ENCODE measurements around the gene ZSWIM9.
"Not testable (repeated sequence)": the region's sequence is repeated elsewhere in the genome, so short reads cannot be mapped to it uniquely, and the experiment has no call there.

Gene ZSWIM9

GRCh38 chr19:48218997-48219396 is 48.5 kb downstream of the ZSWIM9 start:
- no peak for DNase-seq (ENCODE audit: low spot score)

- not testable (repeated sequence) for DNase-seq (ENCODE audit: low spot score)
These were observed 50.3 kb downstream of the ZSWIM9 start for GRCh38 chr19:48220784-48221183.

- DNase-seq (ENCODE audit: low spot score): no peak
These were observed 51.1 kb downstream of the ZSWIM9 start for GRCh38 chr19:48221628-48222027.

- DNase-seq (ENCODE audit: low spot score): no peak
These were observed 60.2 kb downstream of the ZSWIM9 start for GRCh38 chr19:48230555-48231129.

GRCh38 chr19:48237057-48237456 is 66.6 kb downstream of the ZSWIM9 start:
- no peak for DNase-seq (ENCODE audit: low spot score)

GRCh38 chr19:48239120-48239519 is 68.6 kb downstream of the ZSWIM9 start:
- DNase-seq (ENCODE audit: low spot score): no peak

GRCh38 chr19:48239582-48240141 is 69.2 kb downstream of the ZSWIM9 start:
- DNase-seq (ENCODE audit: low spot score): no peak

GRCh38 chr19:48241771-48242170 is 71.3 kb downstream of the ZSWIM9 start:
- DNase-seq (ENCODE audit: low spot score): not testable (repeated sequence)

GRCh38 chr19:48244281-48244680 is 73.8 kb downstream of the ZSWIM9 start:
- DNase-seq (ENCODE audit: low spot score): no peak

GRCh38 chr19:48246101-48246500 is 75.6 kb downstream of the ZSWIM9 start:
- no peak for DNase-seq (ENCODE audit: low spot score)

GRCh38 chr19:48247212-48247611 is 76.7 kb downstream of the ZSWIM9 start:
- DNase-seq (ENCODE audit: low spot score): no peak

All from HuH-7 (cell line).